A673 (cell line): ENCODE measurements around the gene SLC22A4.

Experiments used
- EZH2 ChIP-seq: fragments of 200-600 bp; sonication (generic); IDR thresholded peaks from 2 replicates; pipeline ENCODE4 v1.6.1; 2017; ENCODE audit warnings: borderline replicate concordance, low read depth, mild to moderate bottlenecking, mixed read lengths, antibody characterized with exemption, low read length; ENCODE audit not compliant: poor library complexity, severe bottlenecking
- TF ChIP-seq, protein P1 (sequence below): fragments of 300-800, 200-600 bp; sonication (generic); conservative IDR thresholded peaks from 2 replicates; pipeline ENCODE4 v1.5.1; 2017; ENCODE audit warnings: low read depth, mild to moderate bottlenecking, antibody characterized with exemption, low read length, moderate library complexity, mixed read lengths

- TF ChIP-seq, protein P1, sequence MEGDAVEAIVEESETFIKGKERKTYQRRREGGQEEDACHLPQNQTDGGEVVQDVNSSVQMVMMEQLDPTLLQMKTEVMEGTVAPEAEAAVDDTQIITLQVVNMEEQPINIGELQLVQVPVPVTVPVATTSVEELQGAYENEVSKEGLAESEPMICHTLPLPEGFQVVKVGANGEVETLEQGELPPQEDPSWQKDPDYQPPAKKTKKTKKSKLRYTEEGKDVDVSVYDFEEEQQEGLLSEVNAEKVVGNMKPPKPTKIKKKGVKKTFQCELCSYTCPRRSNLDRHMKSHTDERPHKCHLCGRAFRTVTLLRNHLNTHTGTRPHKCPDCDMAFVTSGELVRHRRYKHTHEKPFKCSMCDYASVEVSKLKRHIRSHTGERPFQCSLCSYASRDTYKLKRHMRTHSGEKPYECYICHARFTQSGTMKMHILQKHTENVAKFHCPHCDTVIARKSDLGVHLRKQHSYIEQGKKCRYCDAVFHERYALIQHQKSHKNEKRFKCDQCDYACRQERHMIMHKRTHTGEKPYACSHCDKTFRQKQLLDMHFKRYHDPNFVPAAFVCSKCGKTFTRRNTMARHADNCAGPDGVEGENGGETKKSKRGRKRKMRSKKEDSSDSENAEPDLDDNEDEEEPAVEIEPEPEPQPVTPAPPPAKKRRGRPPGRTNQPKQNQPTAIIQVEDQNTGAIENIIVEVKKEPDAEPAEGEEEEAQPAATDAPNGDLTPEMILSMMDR: peak; percentile 66
- TF ChIP-seq EZH2: no peak
These were observed 91.3 kb downstream of the SLC22A4 start for GRCh38 chr5:132385326-132386105.
